GM21825 (cell line): ENCODE data around the gene DCLK2.
"Not testable (repeated sequence)": the region's sequence is repeated elsewhere in the genome, so short reads cannot be mapped to it uniquely, and the experiment has no call there.

Source experiments
- ATAC-seq: cut with Tn5 transposase; IDR thresholded peaks from one replicate; pipeline ENCODE4 v1.9.1; 2021; ENCODE audit warnings: mild to moderate bottlenecking, moderate library complexity; ENCODE audit not compliant: unreplicated experiment

DCLK2 gene

DNA sequence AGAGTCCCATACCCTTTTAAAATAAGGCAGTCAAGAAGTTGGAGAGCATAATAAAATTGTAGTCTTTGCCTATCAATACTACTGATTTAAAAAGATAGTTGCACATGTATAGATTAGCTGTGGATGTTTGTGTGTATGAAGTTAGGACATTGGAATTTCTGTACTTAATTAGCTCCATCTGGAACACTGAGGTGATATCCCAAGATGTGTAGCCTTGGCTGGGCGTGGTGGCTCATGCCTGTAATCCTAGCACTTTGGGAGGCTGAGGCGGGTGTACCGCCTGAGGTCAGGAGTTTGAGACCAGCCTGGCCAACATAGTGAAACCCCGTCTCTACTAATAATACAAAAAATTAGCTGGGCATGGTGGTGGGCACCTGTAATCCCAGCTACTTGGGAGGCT, 119.0 kb downstream of the DCLK2 start:
- ATAC-seq: not testable (repeated sequence)

DNA sequence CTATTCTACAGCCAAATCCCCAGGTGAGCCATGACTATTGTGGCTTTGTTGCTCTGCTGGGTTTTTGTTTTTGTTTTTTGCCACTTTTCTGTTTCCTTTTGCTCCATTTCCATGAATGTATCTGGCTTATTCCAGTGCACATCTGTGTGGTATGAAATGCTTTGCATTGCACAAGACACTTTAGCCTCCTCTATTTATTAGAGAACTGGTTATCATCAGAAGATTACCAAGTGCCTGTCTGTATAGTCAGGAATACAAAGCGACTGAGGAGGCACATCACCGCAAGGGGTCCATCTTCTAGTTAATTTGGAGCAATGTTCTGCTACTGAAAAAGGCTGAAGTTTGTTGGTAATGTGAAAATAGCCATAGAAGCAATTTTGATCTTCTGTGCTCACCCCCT, 120.8 kb downstream of the DCLK2 start:
- ATAC-seq: no peak

DNA sequence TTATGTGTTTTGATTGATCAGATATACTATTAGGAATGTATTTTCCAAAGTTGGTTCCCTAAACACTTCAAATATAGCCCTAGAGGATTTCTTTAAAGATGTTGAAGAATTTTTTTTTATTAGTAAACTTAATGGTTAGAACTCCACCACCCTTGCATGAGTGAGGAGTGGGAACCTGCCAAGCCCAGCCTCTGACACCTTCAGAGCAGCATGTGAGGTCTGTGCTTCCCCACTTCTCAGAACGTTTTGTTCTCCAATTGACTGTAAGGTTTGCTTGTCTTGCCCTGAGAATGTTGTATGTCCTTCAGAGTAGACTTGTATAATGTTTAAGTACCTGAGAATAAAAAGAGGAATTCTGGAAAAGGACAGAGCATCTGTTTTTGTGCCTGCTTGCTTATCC, 126.8 kb downstream of the DCLK2 start:
- no peak for ATAC-seq

DNA sequence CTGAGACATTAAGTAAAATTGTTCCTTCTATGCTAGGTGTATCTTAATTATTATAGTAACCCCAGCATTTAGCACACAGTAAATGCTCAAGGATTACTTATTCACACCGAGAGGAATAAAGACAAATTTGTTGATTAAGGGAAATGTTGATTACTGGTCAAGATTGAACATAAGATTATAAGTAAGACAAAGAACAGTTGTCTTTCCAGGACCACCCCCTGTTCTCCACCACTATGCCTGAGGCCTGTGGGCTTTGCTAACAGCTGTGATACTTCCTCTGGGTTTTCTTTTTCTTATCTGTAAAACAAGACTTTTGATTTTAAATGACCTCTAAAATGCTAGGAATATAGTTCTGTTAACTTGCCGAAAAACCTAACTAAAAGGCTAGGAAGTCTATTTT, 128.0 kb downstream of the DCLK2 start:
- ATAC-seq: no peak

DNA sequence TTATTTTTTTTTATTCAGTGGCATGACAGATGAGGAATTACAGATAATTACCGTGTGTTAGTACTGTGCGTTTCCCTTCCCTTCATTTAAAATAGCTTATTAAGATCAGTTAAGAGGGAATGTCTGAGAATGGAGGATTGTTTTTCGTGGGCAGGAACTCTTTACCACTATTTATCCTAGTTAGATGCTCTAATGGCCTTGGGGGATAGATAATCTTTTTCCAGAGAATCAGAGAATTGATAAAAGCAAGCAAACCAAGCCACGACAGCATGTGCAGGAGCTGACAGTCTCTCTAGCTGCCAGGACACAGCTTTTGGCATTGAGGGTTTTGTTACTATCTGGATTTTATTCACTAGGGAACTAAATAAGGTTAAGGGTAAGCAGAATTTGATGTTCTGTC, 128.7 kb downstream of the DCLK2 start:
- ATAC-seq: no peak

DNA sequence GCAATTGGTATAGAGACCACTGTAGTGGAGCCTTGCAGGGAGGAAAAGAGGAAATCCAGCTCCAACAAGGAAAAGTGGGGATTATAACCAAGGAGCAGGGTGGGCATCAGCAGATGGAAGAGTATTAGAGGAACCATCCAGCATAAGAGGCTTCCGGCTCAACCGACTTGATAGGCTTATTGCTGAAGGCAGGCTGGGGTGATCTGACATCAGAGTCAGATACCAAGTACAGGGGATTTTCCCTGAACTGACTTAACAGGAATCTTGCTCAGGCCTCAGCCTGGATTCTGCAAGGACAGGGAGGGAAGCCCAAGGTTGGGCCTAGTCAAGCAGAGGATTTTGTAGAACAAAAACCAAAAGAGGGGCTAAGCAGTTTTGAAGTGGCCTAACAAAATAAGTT, 129.6 kb downstream of the DCLK2 start:
- ATAC-seq: no peak

DNA sequence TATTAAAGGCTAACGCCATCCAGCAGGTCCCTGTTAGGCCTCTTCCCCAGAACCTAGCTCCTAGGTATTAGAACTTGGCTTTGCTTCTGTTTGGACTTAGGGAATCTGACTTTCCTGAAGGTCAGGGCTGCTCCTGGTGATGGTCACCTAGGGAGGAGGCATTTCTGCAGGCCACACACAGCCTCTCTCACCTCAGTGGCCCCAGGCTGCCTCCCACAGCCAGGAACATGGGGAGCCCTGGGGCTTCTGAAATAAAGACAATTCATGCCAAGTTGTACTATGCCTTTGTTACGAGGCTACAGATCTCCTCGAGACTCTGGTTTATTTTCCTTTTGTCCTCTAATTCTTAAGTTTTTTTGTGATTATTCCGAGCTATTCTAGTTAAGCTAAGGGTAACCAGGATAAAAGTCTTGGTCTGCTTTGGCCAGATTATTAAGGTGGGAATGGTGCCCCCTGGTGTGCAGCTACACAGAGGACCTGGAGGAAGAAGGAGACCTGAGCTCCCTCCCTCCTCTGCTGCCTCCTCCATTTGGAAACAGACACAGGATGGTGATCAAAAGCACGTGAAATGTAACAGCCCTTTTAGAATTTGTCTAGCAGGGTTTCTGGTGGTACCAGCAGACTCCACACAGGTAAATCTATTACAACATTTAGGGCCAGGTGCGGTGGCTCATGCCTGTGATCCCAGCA, 131.0 kb downstream of the DCLK2 start:
- ATAC-seq: no peak

DNA sequence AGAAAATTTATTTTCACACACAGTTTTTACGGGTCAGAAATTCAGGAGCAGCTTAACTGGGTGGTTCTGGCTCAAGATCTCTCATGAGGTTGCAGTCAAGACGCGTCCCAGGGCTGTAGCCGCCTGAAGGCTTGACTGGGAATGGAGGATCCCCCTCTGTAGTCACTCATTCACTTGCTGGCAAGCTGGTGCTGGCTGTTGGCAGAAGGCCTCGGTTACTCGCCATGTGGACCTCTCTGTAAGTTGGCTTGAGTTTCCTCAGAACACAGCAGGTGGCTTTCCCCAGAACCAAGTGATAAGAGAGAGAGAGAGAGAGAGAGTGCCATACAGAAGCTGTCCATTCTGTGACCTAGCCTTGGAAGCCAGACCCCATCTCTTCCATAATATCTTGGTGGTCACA, 132.8 kb downstream of the DCLK2 start:
- no peak for ATAC-seq

DNA sequence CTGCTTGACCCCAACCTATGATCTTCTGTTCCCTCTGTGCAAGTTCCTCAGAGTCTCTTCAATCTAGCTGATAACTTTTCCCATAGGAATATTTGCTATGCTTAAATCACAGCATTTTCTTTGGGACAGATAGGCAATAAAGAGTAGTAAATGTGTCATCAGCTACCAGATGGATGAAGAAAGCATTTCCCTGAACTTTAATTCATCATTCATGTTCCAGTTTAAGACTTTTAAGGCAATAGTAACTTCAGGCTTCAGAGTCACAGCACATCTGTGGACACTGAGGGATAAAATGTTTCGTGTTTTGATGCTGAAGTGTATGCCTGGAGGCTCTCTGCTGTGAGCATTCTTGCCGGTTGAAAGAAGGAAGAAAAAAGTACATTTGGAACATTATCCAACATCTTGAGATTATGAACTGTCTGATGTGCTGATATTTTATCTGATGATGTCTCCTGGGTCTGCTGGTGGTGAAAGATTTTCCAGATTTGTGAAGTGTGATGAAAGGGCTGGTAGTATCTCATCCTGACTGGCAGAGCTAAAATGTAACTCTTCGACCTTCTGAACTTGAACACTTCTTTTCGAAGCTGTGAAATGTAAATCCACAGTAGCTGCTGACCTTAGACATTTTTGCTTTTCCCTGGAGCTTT, 133.7 kb downstream of the DCLK2 start:
- no peak for ATAC-seq

DNA sequence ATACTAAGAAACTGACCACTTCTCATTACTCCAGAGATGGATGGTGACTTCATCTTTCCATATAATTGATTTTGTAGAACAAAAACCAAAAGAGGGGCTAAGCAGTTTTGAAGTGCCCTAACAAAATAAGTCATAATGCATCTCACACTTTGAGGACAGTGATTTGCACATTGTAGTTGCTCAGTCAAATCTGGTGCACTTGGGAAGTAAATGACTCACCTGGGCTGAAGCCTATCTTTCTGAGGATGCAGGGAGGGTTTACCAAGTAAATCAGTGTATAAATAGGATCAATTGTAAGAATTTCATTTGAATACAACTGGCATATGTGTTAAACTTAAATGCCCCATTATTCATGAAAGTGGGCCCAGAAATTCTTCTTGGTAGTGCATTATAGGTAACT, 134.2 kb downstream of the DCLK2 start:
- no peak for ATAC-seq

DNA sequence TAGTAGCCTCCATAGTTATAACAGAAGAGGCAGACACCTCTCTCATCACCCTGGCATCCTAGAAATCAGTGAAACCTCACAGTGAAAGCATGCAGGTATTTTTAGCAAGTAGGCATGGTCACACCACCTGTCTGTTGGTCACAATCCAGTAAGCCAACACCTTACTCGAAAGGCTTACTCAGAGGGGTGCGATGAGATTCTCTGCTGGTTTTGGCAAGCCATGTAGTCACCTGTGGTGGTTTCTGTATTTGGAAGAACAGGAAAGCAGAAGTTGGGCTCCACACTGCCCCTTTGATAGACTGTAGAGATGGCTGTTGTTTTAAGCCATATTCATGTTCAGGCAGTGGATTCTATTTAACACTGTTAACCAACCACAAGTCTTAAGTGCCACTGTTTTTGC, 134.7 kb downstream of the DCLK2 start:
- ATAC-seq: peak; percentile 44

DNA sequence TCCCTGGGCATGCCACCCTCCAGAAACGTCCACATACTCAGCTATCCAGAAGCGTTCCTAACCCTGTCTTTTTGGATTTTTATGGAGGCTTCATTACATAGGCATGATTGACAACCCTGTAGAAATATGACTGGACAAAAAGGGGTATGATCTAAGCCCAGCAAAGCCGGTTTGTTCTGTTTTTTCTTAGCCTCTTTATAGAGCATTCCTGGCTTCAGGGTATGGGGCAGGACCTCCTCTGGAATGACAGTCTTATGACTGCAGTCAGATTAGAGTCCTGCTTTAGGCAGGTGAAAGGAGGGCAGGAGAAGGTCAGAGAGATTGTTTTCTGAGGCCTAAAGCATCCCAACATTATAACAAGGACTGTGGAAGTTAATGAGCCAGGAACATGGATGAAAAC, 137.4 kb downstream of the DCLK2 start:
- ATAC-seq: no peak

DNA sequence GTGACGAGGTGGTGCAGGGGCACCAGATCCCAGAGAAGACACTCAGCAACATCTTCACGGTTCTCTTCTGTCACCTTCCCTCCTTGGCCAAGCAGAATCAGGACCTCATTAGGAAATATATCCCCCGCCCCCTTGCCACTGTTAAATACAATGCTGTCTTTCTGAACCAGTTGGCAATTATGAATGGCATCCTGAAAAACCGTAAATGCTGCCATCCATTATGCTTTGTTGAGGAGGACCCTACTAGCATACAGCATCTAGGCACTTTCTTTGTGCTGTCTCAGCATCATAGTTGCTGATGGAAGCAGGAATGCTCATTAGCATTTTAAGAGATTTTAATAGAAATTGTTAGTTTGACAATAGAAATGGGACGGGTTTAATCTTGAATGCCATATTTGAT, 138.5 kb downstream of the DCLK2 start:
- ATAC-seq: no peak

DNA sequence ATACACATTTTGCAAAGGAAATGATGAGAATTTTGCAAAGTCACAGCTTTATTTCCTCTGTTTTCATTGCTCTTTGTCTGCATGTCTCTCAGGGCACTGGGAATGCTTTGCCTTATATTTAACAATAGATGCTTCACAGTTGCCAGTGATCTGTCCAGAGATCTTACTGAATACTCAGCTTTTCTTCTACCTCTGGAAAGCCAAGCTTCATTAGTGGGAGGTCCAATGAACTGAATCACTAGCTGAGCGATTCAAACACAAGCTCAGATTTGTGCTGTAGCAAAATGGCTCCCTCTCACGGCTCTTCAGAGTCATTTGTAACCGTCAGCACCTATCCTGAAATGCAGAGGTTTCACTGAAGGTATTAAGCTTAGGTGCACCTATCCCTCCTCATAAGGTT, 138.9 kb downstream of the DCLK2 start:
- no peak for ATAC-seq

DNA sequence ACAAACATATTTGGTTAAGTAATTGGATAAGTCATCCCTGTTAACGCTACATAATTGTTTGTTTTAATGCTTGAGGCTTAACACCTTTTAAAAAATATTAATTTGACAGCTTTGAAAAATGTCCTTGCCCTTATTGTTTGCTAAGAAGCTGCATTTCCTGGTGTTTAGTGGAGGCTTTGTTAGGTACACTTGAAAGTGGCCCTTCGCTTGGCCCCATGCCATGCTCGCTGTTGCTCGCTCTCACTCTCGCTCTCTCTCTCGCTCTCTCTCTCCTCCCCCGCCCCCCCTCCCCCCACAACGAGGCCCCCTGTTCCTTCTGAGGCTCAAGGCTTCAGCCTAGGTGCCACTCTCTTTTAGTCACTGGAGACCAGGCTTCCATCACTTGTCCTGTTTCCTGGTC, 139.6 kb downstream of the DCLK2 start:
- ATAC-seq: no peak

DNA sequence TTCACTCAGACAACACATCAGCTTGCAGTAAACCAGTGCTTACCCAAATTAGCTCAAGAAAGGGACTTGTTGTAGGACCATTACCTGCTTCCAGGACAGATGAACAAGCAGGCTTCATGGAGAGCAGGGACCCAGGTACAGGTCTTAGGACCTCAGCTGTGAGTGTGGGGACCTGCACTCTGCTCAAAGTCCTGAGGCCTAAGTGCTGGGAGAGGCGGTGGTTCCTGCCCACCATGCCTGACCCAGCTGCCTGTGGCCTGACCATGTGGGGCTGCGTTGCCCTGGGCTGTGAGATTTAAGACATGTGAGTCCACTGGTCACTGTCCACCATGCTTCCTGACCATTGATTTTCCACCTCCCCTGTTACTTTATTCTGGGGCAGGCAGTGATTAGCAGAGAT, 140.2 kb downstream of the DCLK2 start:
- no peak for ATAC-seq

DNA sequence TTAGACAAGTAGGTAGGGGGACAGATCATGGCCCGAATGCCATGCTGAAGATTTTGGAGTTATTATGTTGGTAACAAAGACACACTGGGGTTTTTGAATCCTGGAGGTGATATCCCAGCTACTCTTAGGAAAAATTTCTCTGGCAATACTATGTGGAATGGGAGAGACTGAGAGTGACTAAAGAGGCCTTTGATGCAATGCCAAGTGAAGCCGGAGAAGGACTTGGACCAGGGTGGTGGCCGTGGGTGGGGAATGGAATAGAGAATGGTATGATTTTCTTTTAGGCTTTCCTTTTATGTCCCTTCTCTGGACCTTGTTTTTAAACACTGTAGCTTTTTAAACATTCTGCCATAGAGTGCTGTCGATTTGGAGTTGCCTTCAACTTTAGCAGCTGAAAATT, 141.6 kb downstream of the DCLK2 start:
- no peak for ATAC-seq

DNA sequence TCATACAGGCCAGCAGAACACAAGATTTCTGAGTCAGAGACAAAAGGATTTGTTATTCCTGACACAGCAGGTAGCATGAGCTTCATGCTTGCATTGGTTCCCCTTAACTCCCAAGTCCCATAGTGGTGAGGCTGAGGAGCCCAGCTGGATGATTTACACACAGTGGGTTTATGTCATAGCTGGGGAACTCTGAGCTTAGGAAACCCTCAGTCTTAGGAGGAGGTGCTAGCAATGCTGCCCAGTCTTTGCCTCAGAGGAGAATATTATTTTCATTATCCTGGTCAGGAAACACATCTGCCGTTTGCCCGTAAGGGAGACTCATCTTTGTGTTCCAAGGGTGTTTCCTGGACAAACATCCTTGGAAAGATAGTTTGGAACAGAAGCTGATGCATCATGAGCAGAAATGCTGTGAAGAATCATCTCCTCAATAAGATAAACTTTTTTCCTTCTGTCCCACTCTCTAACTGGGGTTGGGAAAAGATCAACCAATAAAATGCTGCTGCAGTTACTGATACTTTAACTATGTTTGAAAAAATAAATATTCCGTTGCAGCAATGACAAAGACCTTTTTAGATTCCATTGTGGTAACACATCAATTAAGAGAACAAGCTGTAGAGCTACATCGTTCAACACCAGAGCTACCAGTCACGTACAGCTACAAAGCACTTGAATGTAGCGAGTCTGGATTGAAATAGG, 146.8 kb downstream of the DCLK2 start:
- no peak for ATAC-seq

DNA sequence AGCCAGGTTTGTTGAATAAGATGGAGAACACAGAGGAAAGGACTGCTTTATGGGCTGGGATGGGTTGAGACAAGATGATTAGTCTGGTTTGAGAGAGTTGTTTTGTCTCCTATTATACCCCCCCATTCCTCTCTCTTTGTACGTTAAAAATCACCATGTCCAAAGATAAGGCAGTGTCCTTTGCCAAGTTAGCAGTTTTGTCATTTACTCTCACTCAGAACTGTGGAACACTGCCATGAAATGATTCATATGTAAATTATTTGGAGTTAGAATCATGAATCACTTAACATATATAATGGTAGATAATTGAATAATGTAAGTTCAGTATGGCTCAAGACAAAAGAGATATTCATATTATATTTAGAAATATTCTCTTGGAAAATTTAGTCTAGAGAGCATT, 151.3 kb downstream of the DCLK2 start:
- ATAC-seq: no peak

DNA sequence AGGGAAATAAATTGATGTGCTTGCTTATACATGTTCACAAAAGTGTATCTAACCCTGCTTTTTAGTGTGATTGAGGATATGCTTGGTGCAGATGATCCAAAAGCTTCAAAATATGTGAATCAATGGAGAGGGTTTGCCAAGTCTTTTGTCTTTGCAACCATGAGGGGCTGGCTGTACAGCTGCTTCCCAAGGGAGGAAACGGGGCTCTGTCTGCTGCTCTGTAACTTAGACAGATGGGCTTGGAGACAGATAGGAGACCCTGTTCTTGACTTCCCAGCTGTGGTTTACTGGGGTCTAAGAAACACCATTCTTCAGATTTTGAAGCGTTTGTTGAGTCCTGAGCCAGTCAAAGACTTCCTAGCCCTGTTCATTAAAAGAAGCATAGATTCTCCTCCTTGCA, 152.3 kb downstream of the DCLK2 start:
- no peak for ATAC-seq

DNA sequence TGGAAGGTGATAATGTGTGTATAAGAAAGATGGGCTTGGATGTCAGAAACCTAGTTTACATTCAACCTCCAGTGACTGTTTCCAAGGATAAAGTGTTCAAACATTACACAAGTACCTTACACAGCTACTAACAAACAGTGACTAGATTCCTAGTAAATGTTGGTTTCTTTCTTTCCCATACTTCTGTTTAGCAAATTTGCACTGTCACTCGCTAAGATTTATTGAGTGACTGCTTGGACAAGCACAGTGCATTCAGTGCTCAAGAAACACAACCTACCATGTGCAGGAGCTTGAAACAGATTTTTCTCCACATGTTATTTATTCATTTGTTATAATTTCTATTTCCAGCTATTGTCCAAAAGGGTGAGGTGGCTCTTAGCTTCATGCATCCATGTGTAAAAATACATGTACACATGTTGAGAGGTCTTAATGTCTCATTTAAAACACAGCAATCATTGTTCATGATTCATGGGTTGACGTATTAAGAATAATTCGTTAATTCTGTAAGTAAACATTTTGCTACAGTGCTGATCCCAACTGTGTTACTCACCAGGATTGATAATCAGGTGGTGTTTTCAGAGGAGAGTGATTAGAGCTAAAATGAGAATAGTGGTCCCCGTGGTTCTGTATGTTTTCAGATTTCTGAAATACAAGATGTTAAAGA, 153.0 kb downstream of the DCLK2 start:
- ATAC-seq: no peak

DNA sequence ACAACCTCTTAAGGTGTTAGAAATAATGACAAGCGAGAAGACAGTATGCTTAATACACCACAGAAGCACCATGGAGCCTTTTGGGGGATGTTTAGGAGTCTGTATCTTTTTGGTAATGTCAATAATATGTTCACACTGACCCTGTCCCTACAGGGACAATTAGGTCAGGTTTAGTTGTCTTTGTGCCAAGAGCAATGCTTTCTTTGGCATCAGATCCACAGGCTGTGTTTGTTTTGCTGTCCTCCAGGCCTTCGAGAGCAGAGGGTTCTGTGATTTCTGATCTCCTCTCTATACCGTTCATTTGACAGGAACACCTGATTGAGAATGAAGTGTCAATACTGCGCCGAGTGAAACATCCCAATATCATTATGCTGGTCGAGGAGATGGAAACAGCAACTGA, 153.8 kb downstream of the DCLK2 start:
- ATAC-seq: no peak
